Measurements from ENCODE around the gene SMAP1.

The SMAP1 gene

DNA sequence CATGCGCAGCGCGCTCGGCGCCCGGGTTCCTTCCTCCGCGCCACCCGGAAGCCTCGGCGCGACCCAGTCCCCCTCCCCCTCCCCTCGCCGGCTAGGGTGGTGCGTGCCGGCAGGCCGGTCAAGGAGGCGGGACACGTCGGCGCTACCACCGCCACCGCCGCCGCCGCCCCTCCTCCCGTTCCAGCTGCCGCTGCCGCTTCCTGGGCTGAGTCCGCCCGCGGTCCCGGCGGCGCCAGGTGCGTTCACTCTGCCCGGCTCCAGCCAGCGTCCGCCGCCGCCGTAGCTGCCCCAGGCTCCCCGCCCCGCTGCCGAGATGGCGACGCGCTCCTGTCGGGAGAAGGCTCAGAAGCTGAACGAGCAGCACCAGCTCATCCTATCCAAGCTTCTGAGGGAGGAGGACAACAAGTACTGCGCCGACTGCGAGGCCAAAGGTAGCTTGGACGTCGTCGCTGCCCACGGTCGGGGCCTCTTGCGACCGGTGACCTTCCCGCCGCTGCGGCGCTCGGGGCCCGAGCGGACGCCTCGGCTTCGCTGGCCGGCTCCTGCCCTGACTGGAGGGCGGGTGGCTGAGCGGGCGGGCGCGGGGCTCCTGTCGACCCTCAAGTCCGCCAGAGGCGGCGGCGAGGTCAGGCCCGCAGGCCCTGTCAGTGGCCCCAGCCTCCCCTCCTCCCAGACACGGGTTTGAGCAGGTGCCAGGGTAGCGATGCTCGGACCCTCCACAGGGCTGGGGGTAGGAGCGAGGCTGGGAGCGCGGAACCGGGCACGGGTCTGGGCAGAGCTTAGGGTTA is at the start of gene SMAP1:
Gene SMAP1 (plus strand): TSS at position 173 of the 788 bp plus-strand sequence. CDS start 141 bp downstream, at position 314.
- Mint-ChIP-seq H3K36me3 (no peaks in the 10 kb centered on the region), H3K27ac (peak within 1 kb of the TSS; percentile 91), H3K4me3 (peak within 1 kb of the TSS; percentile 92), H3K27me3 (no peaks in the 10 kb centered on the region), H3K9me3 (peaks cover 2% of the 10 kb centered on the region), H3K4me1 (peaks cover 51% of the 10 kb centered on the region)
- ATAC-seq, result peak; percentile 98

- no peaks in the 10 kb centered on the region for H3K27me3 Mint-ChIP-seq
- H3K4me1 Mint-ChIP-seq, result no peaks in the 10 kb centered on the region
- no peak overlapping the region for H3K27ac Mint-ChIP-seq
- no peaks in the 10 kb centered on the region for H3K36me3 Mint-ChIP-seq
- ATAC-seq, result no peak
- no peaks in the 10 kb centered on the region for H3K9me3 Mint-ChIP-seq
- H3K4me3 Mint-ChIP-seq, result no peak overlapping the region
Observed at GRCh38 chr6:70620746-70621145, 46.9 kb upstream of the SMAP1 start.

DNA sequence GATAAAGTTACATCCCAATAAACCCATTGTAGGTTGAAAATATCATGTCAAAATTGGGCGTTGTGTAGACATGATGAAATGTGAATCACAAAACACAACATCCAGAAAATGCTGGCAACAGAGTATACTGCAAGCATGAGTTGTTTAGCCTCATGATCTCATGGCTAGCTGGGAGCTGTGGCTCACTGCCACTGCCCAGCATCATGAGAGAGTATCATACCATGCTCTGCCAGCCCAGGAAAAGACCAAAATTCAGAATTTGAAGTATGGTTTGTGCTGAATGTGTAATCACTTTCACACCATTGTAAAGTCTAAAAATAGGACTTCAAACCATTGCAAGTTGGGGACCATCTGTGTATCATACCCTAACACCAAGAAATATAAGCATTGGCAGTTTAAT is 45.2 kb upstream of the SMAP1 start:
- H3K27ac Mint-ChIP-seq, result no peak overlapping the region
- no peaks in the 10 kb centered on the region for H3K27me3 Mint-ChIP-seq
- H3K36me3 Mint-ChIP-seq, result no peaks in the 10 kb centered on the region
- no peaks in the 10 kb centered on the region for H3K4me1 Mint-ChIP-seq
- no peaks in the 10 kb centered on the region for H3K9me3 Mint-ChIP-seq
- H3K4me3 Mint-ChIP-seq, result no peak overlapping the region
- no peak for ATAC-seq

GRCh38 chr6:70625436-70625835 is 42.2 kb upstream of the SMAP1 start:
- H3K36me3 Mint-ChIP-seq, result no peaks in the 10 kb centered on the region
- H3K27me3 Mint-ChIP-seq, result no peaks in the 10 kb centered on the region
- H3K9me3 Mint-ChIP-seq, result no peaks in the 10 kb centered on the region
- no peak for ATAC-seq
- no peak overlapping the region for H3K27ac Mint-ChIP-seq
- no peaks in the 10 kb centered on the region for H3K4me1 Mint-ChIP-seq
- H3K4me3 Mint-ChIP-seq, result no peak overlapping the region

GRCh38 chr6:70627500-70628254 is 40.0 kb upstream of the SMAP1 start:
- H3K4me1 Mint-ChIP-seq, result no peaks in the 10 kb centered on the region
- H3K27me3 Mint-ChIP-seq, result no peaks in the 10 kb centered on the region
- H3K9me3 Mint-ChIP-seq, result no peaks in the 10 kb centered on the region
- H3K36me3 Mint-ChIP-seq, result no peaks in the 10 kb centered on the region
- no peak for ATAC-seq
- H3K4me3 Mint-ChIP-seq, result no peak overlapping the region
- H3K27ac Mint-ChIP-seq, result no peak overlapping the region

GRCh38 chr6:70629929-70630328 is 37.8 kb upstream of the SMAP1 start:
- no peaks in the 10 kb centered on the region for H3K36me3 Mint-ChIP-seq
- no peaks in the 10 kb centered on the region for H3K27me3 Mint-ChIP-seq
- H3K9me3 Mint-ChIP-seq, result no peaks in the 10 kb centered on the region
- H3K4me3 Mint-ChIP-seq, result no peak overlapping the region
- no peak overlapping the region for H3K27ac Mint-ChIP-seq
- no peaks in the 10 kb centered on the region for H3K4me1 Mint-ChIP-seq
- no peak for ATAC-seq

DNA sequence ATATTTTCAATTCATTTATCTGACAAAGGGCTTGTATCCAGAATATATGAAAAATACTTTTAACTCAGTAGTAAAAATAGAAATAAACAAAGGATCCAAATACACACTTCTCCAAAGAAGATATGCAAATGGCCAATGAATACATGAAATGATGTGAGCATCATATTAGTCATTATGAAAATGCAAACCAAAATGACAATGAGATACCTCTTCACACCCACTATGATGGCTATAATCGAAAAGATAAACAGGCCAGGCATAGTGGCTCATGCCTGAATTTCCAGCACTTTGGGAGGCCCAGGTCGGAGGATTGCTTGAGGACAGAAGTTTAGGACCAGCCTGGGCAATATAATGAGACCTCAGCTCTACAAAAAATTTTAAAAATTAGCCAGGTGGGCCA is 33.8 kb upstream of the SMAP1 start:
- Mint-ChIP-seq H3K9me3 (no peaks in the 10 kb centered on the region), H3K27me3 (no peaks in the 10 kb centered on the region), H3K4me3 (no peak overlapping the region), H3K4me1 (no peaks in the 10 kb centered on the region), H3K27ac (no peak overlapping the region), H3K36me3 (no peaks in the 10 kb centered on the region)
- ATAC-seq, result no peak

GRCh38 chr6:70636596-70636995 is 31.1 kb upstream of the SMAP1 start:
- H3K36me3 Mint-ChIP-seq, result no peaks in the 10 kb centered on the region
- no peaks in the 10 kb centered on the region for H3K27me3 Mint-ChIP-seq
- ATAC-seq, result no peak
- no peaks in the 10 kb centered on the region for H3K4me1 Mint-ChIP-seq
- H3K4me3 Mint-ChIP-seq, result no peak overlapping the region
- no peak overlapping the region for H3K27ac Mint-ChIP-seq
- H3K9me3 Mint-ChIP-seq, result no peaks in the 10 kb centered on the region

DNA sequence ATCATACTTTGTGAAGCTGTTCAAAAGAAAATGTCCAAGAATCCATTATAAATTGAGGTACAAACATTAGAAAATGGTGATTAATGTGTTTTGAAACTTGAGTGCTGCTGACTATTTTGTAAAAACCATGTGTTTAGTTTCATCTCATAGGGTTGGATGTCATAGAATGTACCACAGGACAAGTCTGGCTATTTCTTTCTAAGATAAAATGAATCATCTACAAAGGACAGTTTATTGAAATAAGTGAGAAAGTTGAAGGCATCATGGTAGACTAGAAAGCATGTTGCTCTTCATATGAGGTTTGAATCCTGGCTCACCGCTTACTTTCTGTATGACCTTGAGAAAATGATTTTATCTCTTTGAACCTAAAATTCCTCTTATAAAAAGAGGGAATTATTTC is 29.2 kb upstream of the SMAP1 start:
- no peaks in the 10 kb centered on the region for H3K9me3 Mint-ChIP-seq
- no peak overlapping the region for H3K27ac Mint-ChIP-seq
- no peak overlapping the region for H3K4me3 Mint-ChIP-seq
- no peak for ATAC-seq
- no peaks in the 10 kb centered on the region for H3K36me3 Mint-ChIP-seq
- no peaks in the 10 kb centered on the region for H3K27me3 Mint-ChIP-seq
- H3K4me1 Mint-ChIP-seq, result no peaks in the 10 kb centered on the region

DNA sequence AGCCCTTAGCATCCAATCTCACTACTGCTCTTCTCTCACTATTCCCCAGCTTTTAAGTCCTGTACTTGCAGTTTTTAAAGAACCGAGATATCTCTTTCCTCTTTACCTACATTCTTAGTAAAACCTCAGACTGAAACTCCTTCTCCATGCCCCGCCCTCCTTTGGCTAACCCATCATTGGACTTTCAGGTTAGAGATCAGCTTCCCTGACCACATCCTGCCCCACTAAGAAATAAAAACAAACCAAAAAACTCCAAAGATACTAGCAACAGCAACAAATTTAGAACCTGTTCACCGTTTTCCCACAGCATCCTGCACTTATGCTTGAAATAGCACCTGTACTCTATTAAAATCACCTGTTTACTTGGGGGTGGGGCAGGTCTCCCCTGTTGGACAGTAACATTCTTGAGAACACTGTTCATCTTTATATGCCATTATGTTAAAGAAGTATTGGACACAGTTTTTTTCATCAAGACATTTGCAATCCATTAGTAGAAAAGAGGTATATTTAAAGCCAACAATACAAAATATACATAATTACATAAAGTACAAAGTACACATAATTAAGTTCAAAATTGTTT is 16.3 kb upstream of the SMAP1 start:
- no peak for ATAC-seq
- H3K36me3 Mint-ChIP-seq, result no peaks in the 10 kb centered on the region
- H3K4me1 Mint-ChIP-seq, result peaks cover 7% of the 10 kb centered on the region

GRCh38 chr6:70652216-70652615 is 15.5 kb upstream of the SMAP1 start:
- H3K27ac Mint-ChIP-seq, result no peak overlapping the region
- H3K9me3 Mint-ChIP-seq, result no peaks in the 10 kb centered on the region
- no peak for ATAC-seq
- H3K4me1 Mint-ChIP-seq, result peaks cover 7% of the 10 kb centered on the region
- H3K36me3 Mint-ChIP-seq, result no peaks in the 10 kb centered on the region
- no peak overlapping the region for H3K4me3 Mint-ChIP-seq
- no peaks in the 10 kb centered on the region for H3K27me3 Mint-ChIP-seq

More for the DNA sequence above, 16.3 kb upstream of the SMAP1 start:
- Mint-ChIP-seq H3K4me3 (no peak overlapping the region), H3K27ac (no peak overlapping the region), H3K9me3 (no peaks in the 10 kb centered on the region), H3K27me3 (no peaks in the 10 kb centered on the region)

- Mint-ChIP-seq H3K27ac (no peak overlapping the region), H3K4me1 (no peaks in the 10 kb centered on the region), H3K4me3 (no peak overlapping the region), H3K27me3 (peaks cover 15% of the 10 kb centered on the region), H3K36me3 (no peaks in the 10 kb centered on the region), H3K9me3 (no peaks in the 10 kb centered on the region)
- no peak for ATAC-seq
Observed at GRCh38 chr6:70657706-70658105, 10.0 kb upstream of the SMAP1 start.

DNA sequence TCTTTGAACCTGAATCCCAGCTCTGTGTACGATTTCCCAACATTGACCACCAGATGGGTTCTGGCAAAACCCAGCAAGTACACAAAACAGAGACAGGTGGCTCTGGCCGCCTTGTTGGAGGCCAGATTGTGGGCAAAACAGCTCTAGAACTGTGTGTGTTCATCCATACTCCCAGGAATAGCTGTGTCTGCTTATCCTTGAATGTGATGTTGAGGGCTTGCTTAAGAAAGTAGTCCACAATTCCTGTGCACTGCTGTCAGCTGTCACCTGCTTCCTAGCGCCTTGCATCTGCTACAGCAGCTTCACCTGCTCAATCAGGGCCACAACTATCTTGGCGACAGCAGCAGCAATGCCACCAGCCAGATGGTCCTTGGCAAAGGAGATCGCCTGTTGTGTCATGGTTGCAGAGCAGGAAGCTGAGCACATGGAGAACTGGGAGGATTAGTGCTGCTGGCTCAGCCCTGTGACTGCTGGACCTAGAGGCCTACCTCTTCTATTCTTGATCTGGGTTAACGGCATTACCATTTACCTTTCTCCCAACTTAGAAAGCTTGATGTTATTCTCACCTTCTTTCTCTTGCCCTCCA is 3.7 kb upstream of the SMAP1 start:
- peaks cover 2% of the 10 kb centered on the region for H3K9me3 Mint-ChIP-seq
- H3K36me3 Mint-ChIP-seq, result no peaks in the 10 kb centered on the region
- no peak overlapping the region for H3K4me3 Mint-ChIP-seq
- no peak overlapping the region for H3K27ac Mint-ChIP-seq
- peaks cover 15% of the 10 kb centered on the region for H3K27me3 Mint-ChIP-seq
- ATAC-seq, result no peak
- peaks cover 15% of the 10 kb centered on the region for H3K4me1 Mint-ChIP-seq

DNA sequence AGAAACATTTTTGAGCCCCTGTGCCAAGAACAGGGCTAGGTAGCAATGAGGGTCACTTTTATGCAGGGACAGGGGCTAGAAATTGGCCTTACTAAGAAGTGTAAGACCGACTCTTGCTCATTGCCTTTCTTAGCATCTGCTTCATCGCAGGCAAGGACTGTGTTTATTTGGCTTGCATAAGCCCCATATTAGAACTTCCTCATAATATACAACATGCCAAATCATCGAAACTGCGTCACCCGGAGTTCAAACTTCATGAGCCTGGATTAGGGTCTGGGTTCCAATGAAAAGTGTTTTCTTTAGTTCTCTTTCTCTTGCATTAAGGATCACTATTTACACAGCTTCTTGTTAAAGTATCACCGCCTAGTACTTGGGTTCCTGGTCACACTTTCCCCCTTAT is 977 bp upstream of the SMAP1 start:
- Mint-ChIP-seq H3K27ac (peak overlapping the region; percentile 91), H3K4me3 (no peak overlapping the region), H3K9me3 (peaks cover 2% of the 10 kb centered on the region), H3K36me3 (no peaks in the 10 kb centered on the region), H3K27me3 (peaks cover 7% of the 10 kb centered on the region), H3K4me1 (peaks cover 39% of the 10 kb centered on the region)
- no peak for ATAC-seq

DNA sequence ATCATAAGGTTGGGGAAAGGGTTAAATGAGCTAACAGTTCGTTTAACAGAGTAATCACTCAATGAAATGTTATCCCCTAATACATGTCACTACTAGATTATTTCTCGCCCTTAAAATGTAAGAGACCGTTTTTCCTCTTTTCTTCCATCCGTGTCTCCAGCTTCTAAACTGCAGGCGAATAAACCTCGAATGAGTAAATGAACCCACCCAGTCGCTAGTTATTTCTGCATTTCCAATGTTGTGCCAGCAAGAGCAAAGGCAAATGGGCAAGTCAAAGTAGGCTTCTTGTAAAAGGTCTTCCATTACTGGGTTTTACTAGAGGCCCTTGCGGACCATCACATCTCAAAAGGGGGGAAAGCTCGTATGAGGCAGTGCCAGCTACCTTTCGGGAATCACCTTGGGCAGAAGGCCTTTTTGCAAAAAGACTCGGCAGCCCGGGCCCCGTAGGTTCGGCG is 400 bp upstream of the SMAP1 start:
- ATAC-seq, result no peak
- Mint-ChIP-seq H3K36me3 (no peaks in the 10 kb centered on the region), H3K9me3 (peaks cover 2% of the 10 kb centered on the region), H3K27me3 (peaks cover 1% of the 10 kb centered on the region), H3K4me3 (peak overlapping the region; percentile 92), H3K27ac (peak overlapping the region; percentile 91), H3K4me1 (peaks cover 45% of the 10 kb centered on the region)
